ENCODE data around the gene STAM2.
"Not testable (repeated sequence)": the region's sequence is repeated elsewhere in the genome, so short reads cannot be mapped to it uniquely, and the experiment has no call there.

Gene STAM2

DNA sequence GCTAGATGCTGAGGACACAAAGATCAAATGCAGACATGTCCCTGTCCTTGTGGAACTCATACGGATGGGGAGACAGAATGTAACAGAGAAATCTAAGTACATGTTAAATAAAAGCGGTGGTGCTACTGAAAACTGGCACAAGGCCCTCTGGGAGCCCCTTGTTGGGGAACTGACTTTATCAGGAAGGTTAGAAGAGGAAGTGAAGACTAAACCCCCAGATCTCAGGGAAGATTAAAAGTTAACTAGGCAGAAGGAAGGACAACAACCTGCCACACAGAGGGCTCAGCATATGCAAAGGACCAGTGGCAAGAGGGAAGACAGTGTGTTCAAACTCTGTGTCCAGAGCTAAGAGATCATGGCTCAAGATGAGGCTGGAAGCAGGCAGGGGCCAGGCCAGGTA is 81.5 kb downstream of the STAM2 start:
- H3K4me2 ChIP-seq: no peak overlapping the region

DNA sequence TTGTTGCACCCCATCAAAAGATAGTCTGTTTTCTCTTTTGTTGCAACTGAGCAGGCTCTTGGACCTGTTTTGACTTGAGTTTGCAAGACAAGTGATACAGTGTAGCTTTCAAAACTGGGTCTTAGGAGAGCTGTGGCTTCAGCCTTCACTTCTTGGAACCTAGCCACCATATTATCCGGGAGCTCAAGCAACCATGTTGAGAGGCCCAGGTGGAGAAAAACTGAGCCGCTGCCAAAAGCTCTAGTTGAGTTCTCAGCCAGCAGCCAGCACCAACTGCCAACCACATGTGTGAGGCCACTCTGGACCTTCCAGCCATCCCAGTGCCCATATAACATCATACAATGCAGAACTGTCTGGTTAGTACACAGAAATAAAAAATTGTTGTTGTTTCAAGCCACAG is 82.1 kb downstream of the STAM2 start:
- H3K9ac ChIP-seq: no peak overlapping the region
- H3K4me3 ChIP-seq (IDR thresholded peaks at IDR 0.05; ENCODE audit: insufficient read depth, low read depth, low read length): no peak overlapping the region
- H2AFZ ChIP-seq (ENCODE audit: low read depth): no peak overlapping the region
- H4K20me1 ChIP-seq (ENCODE audit: insufficient read depth): no peaks in the 10 kb centered on the region
- H3K27ac ChIP-seq: no peak overlapping the region
- H3K36me3 ChIP-seq (ENCODE audit: insufficient read depth): no peaks in the 10 kb centered on the region
- no peaks in the 10 kb centered on the region for H3K79me2 ChIP-seq (ENCODE audit: insufficient read depth, low read depth)
- TF ChIP-seq, protein P1, sequence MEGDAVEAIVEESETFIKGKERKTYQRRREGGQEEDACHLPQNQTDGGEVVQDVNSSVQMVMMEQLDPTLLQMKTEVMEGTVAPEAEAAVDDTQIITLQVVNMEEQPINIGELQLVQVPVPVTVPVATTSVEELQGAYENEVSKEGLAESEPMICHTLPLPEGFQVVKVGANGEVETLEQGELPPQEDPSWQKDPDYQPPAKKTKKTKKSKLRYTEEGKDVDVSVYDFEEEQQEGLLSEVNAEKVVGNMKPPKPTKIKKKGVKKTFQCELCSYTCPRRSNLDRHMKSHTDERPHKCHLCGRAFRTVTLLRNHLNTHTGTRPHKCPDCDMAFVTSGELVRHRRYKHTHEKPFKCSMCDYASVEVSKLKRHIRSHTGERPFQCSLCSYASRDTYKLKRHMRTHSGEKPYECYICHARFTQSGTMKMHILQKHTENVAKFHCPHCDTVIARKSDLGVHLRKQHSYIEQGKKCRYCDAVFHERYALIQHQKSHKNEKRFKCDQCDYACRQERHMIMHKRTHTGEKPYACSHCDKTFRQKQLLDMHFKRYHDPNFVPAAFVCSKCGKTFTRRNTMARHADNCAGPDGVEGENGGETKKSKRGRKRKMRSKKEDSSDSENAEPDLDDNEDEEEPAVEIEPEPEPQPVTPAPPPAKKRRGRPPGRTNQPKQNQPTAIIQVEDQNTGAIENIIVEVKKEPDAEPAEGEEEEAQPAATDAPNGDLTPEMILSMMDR (conservative IDR thresholded peaks at IDR 0.05; ENCODE audit: low read depth, low read length): no peak
- H3K27me3 ChIP-seq (ENCODE audit: insufficient read depth, low read depth): no peaks in the 10 kb centered on the region
- H3K4me1 ChIP-seq (ENCODE audit: low read depth, poor library complexity, severe bottlenecking): no peaks in the 10 kb centered on the region
- no peak overlapping the region for H3K4me2 ChIP-seq

More for the DNA sequence above, 81.5 kb downstream of the STAM2 start:
- TF ChIP-seq, protein P1 (conservative IDR thresholded peaks at IDR 0.05; ENCODE audit: low read depth, low read length): no peak
- Histone ChIP-seq H3K4me1 (ENCODE audit: low read depth, poor library complexity, severe bottlenecking) (no peaks in the 10 kb centered on the region), H3K79me2 (ENCODE audit: insufficient read depth, low read depth) (no peaks in the 10 kb centered on the region), H3K27ac (no peak overlapping the region), H3K4me3 (IDR thresholded peaks at IDR 0.05; ENCODE audit: insufficient read depth, low read depth, low read length) (no peak overlapping the region), H3K27me3 (ENCODE audit: insufficient read depth, low read depth) (no peaks in the 10 kb centered on the region), H3K36me3 (ENCODE audit: insufficient read depth) (no peaks in the 10 kb centered on the region), H2AFZ (ENCODE audit: low read depth) (no peak overlapping the region), H4K20me1 (ENCODE audit: insufficient read depth) (no peaks in the 10 kb centered on the region), H3K9ac (no peak overlapping the region)

DNA sequence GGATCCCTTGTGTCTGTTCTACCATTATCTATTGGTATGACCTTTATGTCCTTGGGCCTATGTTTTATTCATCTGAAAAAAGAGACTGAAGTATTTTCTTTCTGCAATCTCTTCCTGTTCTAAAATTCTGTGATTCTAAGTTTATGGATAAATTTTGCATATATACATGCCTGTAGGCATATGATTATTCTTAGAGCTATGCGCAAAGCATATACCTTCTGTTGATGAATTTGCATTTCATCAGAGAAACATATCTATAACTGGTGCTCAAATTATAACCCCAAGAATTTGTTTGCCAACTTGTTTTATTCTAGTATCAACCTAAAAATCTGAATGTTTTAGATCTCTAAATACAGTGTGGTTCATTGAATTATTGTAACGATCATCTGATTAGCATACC is 83.5 kb downstream of the STAM2 start:
- H4K20me1 ChIP-seq (ENCODE audit: insufficient read depth): no peaks in the 10 kb centered on the region
- H3K79me2 ChIP-seq (ENCODE audit: insufficient read depth, low read depth): no peaks in the 10 kb centered on the region

DNA sequence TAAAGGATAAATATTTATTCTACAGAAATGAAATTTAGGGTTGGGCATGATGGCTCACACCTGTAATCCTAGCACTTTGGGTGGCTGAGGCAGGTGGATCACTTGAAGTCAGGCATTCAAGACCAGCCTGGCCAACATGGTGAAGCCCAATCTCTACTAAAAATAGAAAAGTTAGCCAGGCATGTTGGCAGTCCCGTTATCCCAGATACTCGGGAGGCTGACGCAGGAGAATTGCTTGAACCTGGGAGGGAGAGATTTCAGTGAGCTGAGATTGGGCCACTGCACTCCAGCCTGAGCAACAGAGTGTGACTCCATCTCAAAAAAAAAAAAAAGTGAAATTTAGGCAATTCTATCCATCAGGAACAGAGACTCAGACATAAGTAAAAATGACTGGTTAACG is 84.8 kb downstream of the STAM2 start:
- not testable (repeated sequence) for H3K27me3 ChIP-seq (ENCODE audit: insufficient read depth, low read depth); H3K4me1 ChIP-seq (ENCODE audit: low read depth, poor library complexity, severe bottlenecking); H2AFZ ChIP-seq (ENCODE audit: low read depth); H4K20me1 ChIP-seq (ENCODE audit: insufficient read depth); H3K27ac ChIP-seq; H3K36me3 ChIP-seq (ENCODE audit: insufficient read depth); H3K4me2 ChIP-seq; H3K79me2 ChIP-seq (ENCODE audit: insufficient read depth, low read depth); H3K4me3 ChIP-seq (IDR thresholded peaks at IDR 0.05; ENCODE audit: insufficient read depth, low read depth, low read length); H3K9ac ChIP-seq

More for the DNA sequence above, 83.5 kb downstream of the STAM2 start:
- Histone ChIP-seq H2AFZ (ENCODE audit: low read depth) (no peak overlapping the region), H3K27me3 (ENCODE audit: insufficient read depth, low read depth) (no peaks in the 10 kb centered on the region), H3K4me2 (no peak overlapping the region), H3K9ac (no peak overlapping the region), H3K36me3 (ENCODE audit: insufficient read depth) (no peaks in the 10 kb centered on the region), H3K4me3 (IDR thresholded peaks at IDR 0.05; ENCODE audit: insufficient read depth, low read depth, low read length) (no peak overlapping the region), H3K4me1 (ENCODE audit: low read depth, poor library complexity, severe bottlenecking) (no peaks in the 10 kb centered on the region), H3K27ac (no peak overlapping the region)
- TF ChIP-seq, protein P1 (conservative IDR thresholded peaks at IDR 0.05; ENCODE audit: low read depth, low read length): no peak

DNA sequence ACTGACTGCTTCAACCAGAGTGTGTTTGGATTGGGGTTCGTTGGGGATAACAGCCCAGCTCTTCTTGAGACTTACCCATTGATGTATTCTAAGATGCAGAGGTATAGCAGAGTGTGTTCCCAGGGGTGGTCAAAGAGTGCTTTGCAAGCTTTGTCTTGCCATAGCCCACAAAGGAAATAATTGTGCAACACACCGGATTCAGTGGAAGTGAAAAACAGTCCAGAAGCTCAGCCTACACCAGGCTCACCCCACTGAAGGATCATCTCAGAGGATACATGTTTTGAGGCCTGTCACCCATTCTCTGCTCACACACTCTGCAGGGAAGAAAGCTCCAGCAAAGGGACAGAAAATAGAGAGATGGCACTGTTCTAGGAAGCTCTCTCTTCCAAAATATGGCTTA is 86.3 kb downstream of the STAM2 start:
- Histone ChIP-seq H3K9ac (no peak overlapping the region), H3K4me3 (IDR thresholded peaks at IDR 0.05; ENCODE audit: insufficient read depth, low read depth, low read length) (no peak overlapping the region), H3K79me2 (ENCODE audit: insufficient read depth, low read depth) (no peaks in the 10 kb centered on the region), H3K36me3 (ENCODE audit: insufficient read depth) (no peaks in the 10 kb centered on the region; the same call in 1 of the 2 replicates), H3K4me1 (ENCODE audit: low read depth, poor library complexity, severe bottlenecking) (no peaks in the 10 kb centered on the region), H3K4me2 (no peak overlapping the region), H3K27ac (no peak overlapping the region), H2AFZ (ENCODE audit: low read depth) (no peak overlapping the region), H4K20me1 (ENCODE audit: insufficient read depth) (no peaks in the 10 kb centered on the region), H3K27me3 (ENCODE audit: insufficient read depth, low read depth) (no peaks in the 10 kb centered on the region)
- TF ChIP-seq, protein P1 (conservative IDR thresholded peaks at IDR 0.05; ENCODE audit: low read depth, low read length): no peak
